ENCODE results near the gene CCDC180. TPM values are rescaled to one million over a fixed set of nuclear protein-coding genes. Genes with fewer than 3 reads are reported as not detected.

CCDC180 gene
- total RNA-seq, 2 donors from 2014 or later: 1.6 to 22.8 TPM

- WGBS: 79% methylated on average over 5 of the region's 5 CpGs
- H3K27ac ChIP-seq: no peak overlapping the region
- no peaks in the 10 kb centered on the region for H3K4me1 ChIP-seq (replicated peaks)
- no peak overlapping the region for H3K4me3 ChIP-seq
- peaks cover 0 to 5% of the 10 kb centered on the region in 2 donors for H3K36me3 ChIP-seq
- no peaks in the 10 kb centered on the region for H3K9me3 ChIP-seq
- DNase-seq (ENCODE audit: low spot score): no peak
- intact Hi-C loops (cut with DNase I): no loop called here
- H3K27me3 ChIP-seq (replicated peaks; ENCODE audit: insufficient read depth): no peaks in the 10 kb centered on the region
- TF ChIP-seq CTCF (IDR thresholded peaks at IDR 0.05) (no peak), POLR2A (IDR thresholded peaks at IDR 0.05) (no peak), POLR2AphosphoS5 (IDR thresholded peaks at IDR 0.05) (no peak)
Measured at GRCh38 chr9:97313746-97314145, 6.3 kb downstream of the CCDC180 start.

DNA sequence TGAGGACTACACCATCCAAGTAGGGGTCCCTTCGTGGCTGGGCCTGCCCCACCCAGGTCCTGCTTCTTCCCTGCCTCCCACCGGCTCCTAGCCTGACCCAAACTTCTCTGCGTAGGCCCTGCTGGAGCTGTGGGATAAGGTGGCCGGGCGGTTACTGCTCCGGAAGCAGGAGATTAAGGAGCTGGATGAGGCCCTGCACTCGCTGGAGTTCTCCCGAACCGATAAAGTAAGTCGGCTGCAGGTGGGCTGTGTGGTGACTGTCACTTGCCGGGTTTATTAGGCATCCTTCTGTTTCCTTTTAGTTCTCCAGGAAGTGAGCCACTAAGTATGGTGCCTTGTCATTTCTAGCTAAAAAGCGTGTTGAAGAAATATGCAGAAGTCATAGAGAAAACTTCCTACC is 7.0 kb downstream of the CCDC180 start:
- 96% methylated on average over 12 of the region's 12 CpGs for WGBS
- intact Hi-C loops (cut with DNase I): no loop called here
- H3K36me3 ChIP-seq: peaks cover 0 to 5% of the 10 kb centered on the region in 2 donors

GRCh38 chr9:97315550-97315949 is 8.1 kb downstream of the CCDC180 start:
- H3K9me3 ChIP-seq: no peaks in the 10 kb centered on the region
- 56% methylated on average over 4 of the region's 4 CpGs for WGBS
- H3K4me3 ChIP-seq: no peak overlapping the region
- DNase-seq (ENCODE audit: low spot score): no peak
- no peaks in the 10 kb centered on the region for H3K27me3 ChIP-seq (replicated peaks; ENCODE audit: insufficient read depth)
- intact Hi-C loops (cut with DNase I): no loop called here
- TF ChIP-seq POLR2A (IDR thresholded peaks at IDR 0.05) (no peak), CTCF (IDR thresholded peaks at IDR 0.05) (no peak), POLR2AphosphoS5 (IDR thresholded peaks at IDR 0.05) (no peak)
- H3K27ac ChIP-seq: no peak overlapping the region
- H3K36me3 ChIP-seq: peaks cover 0 to 5% of the 10 kb centered on the region in 2 donors
- H3K4me1 ChIP-seq (replicated peaks): no peaks in the 10 kb centered on the region

More for the DNA sequence above, 7.0 kb downstream of the CCDC180 start:
- Histone ChIP-seq H3K27ac (no peak overlapping the region), H3K27me3 (replicated peaks; ENCODE audit: insufficient read depth) (no peaks in the 10 kb centered on the region), H3K4me3 (no peak overlapping the region), H3K9me3 (no peaks in the 10 kb centered on the region), H3K4me1 (replicated peaks) (no peaks in the 10 kb centered on the region)
- no peak for DNase-seq (ENCODE audit: low spot score)
- TF ChIP-seq CTCF (IDR thresholded peaks at IDR 0.05) (no peak), POLR2AphosphoS5 (IDR thresholded peaks at IDR 0.05) (no peak), POLR2A (IDR thresholded peaks at IDR 0.05) (no peak)

DNA sequence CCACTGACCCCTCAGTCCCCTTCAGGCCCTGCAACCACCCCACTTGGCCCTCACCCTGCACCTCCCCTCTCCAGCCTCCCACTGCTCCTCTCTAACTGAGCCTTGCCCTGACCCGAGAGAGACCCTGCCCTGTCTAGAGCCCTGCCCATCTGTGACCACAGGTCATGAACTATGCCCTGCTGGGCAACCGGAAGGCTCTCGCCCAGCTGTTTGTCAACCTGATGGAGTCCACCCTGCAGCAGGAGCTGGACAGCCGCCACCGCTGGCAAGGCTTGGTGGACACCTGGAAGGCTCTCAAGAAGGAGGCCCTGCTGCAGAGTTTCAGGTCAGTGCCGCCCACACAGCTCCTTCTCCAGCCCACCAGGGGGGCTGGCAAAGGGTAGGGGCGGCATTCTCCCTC is 9.4 kb downstream of the CCDC180 start:
- Histone ChIP-seq H3K36me3 (peaks cover 0 to 3% of the 10 kb centered on the region in 2 donors), H3K4me1 (replicated peaks) (no peaks in the 10 kb centered on the region), H3K9me3 (no peaks in the 10 kb centered on the region), H3K27ac (no peak overlapping the region), H3K4me3 (no peak overlapping the region), H3K27me3 (replicated peaks; ENCODE audit: insufficient read depth) (no peaks in the 10 kb centered on the region)
- intact Hi-C loops (cut with DNase I): no loop called here
- WGBS: 95% methylated on average over 7 of the region's 7 CpGs
- DNase-seq (ENCODE audit: low spot score): no peak
- no peak for TF ChIP-seq POLR2AphosphoS5 (IDR thresholded peaks at IDR 0.05)
- no peak for TF ChIP-seq POLR2A (IDR thresholded peaks at IDR 0.05)
- no peak for TF ChIP-seq CTCF (IDR thresholded peaks at IDR 0.05)

- H3K4me3 ChIP-seq: no peak overlapping the region
- TF ChIP-seq CTCF (IDR thresholded peaks at IDR 0.05) (no peak), POLR2AphosphoS5 (IDR thresholded peaks at IDR 0.05) (no peak), POLR2A (IDR thresholded peaks at IDR 0.05) (no peak)
- H3K4me1 ChIP-seq (replicated peaks): no peaks in the 10 kb centered on the region
- DNase-seq (ENCODE audit: low spot score): no peak
- H3K36me3 ChIP-seq: no peaks in the 10 kb centered on the region
- H3K27me3 ChIP-seq (replicated peaks; ENCODE audit: insufficient read depth): no peaks in the 10 kb centered on the region
- H3K9me3 ChIP-seq: no peaks in the 10 kb centered on the region
- intact Hi-C loops (cut with DNase I): no loop called here
- 88% methylated on average over 6 of the region's 6 CpGs for WGBS
- no peak overlapping the region for H3K27ac ChIP-seq
Measured at GRCh38 chr9:97318433-97318832, 11.0 kb downstream of the CCDC180 start.

Data from prostate gland (tissue), 2 donors.